ELF-1 (cell line): ENCODE results near the gene PPP1R18.
"Not testable (repeated sequence)": the region's sequence is repeated elsewhere in the genome, so short reads cannot be mapped to it uniquely, and the experiment has no call there.

Experiments used
- DNase-seq: peaks from one replicate; pipeline ENCODE4 v3.0.0-alpha.2; 2016; ENCODE audit warnings: low read depth, low spot score

Gene PPP1R18

DNA sequence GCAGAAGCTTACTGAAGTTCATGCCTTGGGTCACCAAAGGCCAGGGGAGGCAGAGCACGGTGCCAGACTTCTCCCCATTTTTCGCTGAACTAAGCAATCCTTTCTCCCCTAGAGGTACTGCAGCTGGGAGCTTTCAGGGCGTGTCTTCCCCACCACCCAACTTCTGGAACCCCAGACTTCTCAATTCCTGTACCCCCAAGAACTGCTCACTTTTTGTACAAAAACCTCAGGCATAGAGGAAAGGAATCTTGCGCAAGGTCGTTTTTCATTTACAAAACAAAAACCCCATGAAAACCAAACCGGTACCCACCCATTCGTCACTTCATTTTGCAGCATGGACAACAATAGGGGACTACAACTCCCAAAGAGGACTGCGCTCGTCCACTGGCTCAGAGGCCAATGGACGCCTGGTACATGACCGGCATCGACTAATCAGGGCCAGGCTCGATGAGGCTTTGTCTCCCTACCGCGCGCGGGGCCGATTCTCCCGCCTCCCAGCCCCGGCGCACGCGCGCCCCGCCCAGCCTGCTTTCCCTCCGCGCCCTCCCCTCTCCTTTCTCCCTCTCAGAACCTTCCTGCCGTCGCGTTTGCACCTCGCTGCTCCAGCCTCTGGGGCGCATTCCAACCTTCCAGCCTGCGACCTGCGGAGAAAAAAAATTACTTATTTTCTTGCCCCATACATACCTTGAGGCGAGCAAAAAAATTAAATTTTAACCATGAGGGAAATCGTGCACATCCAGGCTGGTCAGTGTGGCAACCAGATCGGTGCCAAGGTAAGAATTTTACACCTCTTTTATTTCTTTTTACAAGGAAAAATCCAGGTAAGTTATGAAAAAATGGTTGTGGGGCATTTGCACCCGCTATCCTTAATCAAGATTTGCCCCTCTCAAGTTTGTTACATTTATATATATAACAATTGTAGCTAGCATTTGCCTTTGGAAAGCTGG lies 33.6 kb upstream of the PPP1R18 start, which contains the start of gene TUBB:
TSS of gene TUBB (plus strand) at position 562 of the 947 bp plus-strand sequence. CDS start at position 717, 155 bp downstream.
- peak; percentile 98 for DNase-seq

DNA sequence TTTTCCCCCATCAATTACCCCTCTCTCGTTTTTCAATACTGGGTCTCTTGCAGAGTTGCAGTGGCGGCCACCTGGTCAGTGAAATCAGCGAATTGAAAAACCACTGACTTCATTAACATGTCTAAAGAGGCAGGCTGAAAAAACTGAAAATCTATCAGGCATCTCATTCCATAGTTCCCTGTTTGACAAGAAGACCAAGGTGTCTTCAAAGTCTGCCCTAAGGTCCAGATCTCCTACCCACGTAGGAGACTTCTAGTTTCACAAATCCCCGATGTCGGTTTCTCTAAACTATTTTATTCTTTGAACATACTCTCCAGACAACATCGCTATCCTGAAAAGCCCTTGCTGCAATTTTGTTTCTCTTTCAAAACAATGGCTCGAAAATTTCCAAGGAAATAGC lies 32.9 kb upstream of the PPP1R18 start:
- peak; percentile 47 for DNase-seq

DNA sequence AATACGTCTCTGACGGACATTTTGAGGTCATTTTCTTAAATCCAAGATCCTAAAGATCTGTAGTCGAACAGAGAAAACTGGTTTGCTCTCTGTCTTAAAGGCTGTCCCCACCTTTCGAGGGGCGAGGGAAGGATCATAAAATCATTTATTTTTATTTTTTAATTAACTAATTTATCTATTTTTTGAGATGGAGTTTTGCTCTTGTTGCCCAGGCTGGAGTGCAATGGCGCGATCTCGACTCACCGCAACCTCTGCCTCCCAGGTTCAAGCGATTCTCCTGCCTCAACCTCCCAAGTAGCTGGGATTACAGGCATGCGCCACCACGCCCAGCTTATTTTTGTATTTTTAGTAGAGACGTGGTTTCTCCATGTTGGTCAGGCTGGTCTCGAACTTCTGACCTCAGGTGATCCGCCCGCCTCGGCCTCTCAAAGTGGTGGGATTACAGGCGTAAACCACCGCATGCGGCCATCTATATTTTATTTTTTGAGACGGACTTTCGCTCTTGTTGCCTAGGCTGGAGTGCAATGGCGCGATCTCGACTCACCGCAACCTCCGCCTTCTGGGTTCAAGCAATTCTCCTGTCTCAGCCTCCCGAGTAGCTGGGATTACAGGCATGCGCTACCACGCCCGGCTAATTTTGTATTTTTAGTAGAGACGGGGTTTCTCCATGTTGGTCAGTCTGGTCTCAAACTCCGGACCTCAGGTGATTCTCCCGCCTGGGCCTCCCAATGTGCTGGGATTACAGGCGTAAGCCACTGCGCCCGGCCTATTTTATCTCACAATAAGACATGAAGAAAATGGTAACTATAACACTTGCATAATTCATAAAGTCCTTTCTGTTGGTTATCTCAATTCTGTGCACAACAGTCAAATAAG lies 31.6 kb upstream of the PPP1R18 start:
- DNase-seq, result not testable (repeated sequence)

DNA sequence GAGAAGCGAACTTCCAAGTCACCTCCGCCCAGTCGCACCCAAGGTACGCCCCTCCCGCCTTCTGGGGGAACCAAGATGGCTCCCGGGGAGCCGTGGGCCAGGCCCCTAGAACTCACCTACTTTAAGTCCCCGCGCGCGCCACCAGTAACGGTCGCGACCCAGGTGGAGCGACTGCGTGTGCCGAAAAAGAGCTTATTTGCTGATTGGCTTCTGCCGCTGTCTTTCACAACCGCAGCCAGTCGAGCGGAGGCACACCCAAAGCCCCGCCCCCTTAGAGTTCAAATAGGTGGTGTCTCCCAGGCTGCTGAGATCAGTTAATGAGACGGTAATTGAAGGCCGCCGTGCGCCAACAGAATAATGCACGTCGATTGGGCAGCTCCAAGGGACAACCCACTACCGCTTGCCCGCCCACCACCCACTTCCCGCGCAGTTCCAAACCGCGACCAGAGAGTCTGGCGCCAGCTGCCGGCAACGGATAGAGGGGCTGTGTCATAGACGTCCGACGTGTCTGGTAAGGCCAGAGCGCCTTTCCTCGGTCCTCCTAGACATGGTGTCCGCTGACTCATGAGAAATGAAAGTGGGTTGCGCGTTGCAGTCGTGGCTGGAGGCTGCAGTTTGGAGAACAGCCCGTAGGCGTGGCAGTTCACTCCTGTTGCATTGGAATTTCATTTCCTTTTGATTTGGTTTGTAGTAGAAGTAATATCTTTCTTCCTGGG lies 30.8 kb upstream of the PPP1R18 start, which contains the start of gene MDC1:
TSS of gene MDC1 (minus strand) at position 153 of the 716 bp plus-strand sequence. CDS start 2,106 bp downstream, outside the sequence.
- peak; percentile 100 for DNase-seq

DNA sequence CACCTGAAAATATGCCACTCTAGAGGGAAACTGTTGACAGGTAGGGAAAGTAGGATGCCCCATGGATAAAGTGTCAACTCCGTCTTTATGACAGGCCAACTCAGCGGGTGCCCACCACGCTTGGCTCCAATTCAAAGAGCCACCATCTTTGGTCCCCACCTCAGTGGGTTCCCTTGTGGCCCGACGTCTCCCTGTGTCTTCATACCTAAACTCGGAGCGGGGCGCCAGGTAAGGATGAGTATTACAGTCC lies 30.4 kb upstream of the PPP1R18 start:
- no peak for DNase-seq

DNA sequence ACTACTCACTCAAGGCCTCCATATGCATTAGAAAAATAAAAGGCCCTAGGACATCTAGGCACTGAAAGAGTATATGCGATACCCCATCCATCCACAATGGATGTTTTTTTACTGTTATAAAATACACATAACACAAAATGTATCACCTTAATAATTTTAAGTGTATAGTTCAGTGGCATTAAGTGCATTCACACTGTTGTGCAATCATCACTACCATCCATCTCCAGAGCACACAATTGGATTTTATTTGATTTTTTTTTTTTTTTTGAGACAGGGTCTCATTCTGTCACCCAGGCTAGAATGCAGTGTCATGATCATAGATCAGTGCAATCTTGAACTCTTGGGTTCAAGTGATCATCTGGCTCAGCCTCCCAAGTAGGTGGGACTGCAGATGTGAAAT lies 27.8 kb upstream of the PPP1R18 start:
- DNase-seq, result no peak

DNA sequence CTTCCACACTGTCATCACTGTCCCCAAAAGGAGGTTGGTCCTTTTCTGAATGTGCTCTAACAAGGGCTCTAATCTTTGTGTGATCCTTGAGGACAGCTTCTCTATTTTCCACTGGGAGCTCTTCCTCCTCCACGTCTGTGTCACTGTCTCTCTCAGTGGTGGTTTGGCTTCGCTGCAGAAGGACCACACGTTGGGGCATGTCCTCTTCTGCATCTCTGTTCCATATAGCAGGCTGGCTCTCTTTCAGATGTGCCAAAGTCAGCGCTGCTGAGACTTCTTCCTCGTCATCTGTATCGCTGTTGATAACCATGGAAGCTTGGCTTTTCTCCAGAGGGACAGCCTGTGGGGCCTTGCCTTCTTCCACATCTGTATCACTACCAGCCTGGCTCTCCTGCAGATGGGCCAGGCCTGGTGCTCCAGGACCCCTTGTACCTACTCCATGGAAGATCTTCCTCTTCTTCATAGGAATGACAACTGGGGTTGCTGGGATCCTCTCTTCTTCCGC lies 26.0 kb upstream of the PPP1R18 start:
- DNase-seq, result no peak

DNA sequence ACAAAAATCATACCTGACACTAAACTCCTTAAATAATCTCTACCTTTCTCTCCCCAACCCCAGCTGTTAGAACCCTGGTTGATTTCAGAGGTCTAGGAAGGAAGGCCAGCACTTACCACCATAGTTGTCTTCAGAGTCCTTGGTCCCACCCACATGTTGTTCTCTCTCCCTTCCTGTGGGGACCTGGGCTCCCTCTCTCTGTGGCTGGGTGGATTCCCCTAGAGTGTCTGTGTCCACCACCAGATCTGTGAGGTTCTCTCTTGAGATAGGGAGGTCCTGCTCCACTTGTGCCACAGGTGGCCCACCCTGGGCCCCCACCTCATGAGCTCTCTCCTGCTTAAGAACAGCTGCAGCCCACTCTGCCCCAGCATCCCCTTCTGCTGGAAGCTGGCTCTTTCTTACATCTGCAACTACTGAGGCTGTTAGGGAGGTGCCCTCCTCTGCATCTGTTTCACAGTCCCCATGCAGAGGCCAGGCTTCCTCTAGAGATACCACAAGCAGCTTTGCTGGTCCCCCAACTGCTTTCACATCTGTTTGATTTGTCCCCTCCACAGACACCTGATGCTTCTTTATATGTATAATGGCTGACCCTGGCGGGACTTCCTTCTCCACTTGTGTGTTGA lies 25.4 kb upstream of the PPP1R18 start:
- DNase-seq, result no peak

DNA sequence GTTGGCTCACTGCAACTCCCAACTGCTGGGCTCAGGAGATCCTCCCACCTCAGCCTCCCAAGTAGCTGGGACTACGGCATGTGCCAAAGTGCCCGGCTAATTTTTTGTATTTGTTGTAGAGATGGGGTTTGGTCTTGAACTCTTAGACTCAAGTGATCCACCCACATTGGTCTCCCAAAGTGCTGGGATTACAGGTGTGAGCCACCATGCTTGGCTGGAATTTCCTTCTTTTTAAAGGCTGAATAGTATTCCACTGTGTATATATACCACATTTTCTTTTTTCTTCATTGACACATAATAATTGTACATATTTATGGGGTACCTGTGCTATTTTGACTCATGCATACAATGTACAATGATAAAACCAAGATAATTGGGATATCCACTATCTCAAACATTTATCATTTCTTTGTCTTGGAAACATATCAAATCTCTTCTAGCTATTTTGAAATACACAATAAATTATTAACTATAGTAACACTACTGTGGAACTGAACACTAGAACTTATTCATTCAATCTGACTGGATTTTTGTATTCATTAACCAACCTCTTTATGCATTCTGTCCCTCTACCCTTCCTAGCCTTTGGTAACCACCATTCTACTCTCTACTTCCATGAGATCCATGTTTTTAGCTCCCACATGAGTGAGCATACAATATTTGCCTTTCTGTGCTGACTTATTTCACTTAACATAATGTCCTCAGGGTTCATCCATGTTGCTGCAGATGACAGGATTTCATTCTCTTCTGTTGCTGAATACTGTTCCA lies 22.8 kb upstream of the PPP1R18 start:
- no peak for DNase-seq

DNA sequence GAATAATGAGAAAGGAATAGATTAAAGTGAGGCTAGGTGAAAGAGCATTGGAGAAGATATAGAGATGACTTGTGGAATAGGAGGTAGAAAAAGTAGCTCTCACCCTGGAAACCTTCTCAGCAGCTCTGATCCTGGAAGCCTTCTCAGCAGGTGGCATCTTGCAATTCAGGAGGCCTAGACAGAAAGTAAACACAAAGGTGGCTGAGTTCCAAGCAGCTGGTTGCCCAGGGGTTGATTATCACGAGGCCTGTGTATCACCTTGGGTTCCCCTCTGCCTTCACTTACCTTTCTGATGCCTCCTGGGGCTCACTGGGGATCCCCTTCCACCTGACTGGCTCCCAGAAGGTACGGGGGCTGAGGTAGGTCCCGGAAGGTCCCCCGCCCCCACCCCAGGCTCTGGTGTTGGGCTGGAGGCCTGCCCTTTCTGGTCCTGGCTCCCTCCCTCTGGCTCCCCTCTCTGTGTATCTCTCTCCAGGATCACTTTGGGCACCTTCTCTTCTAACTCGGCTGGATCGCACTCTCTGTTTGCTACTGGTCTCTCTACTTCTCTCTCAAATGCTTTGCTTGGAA lies 20.9 kb upstream of the PPP1R18 start:
- DNase-seq, result no peak

DNA sequence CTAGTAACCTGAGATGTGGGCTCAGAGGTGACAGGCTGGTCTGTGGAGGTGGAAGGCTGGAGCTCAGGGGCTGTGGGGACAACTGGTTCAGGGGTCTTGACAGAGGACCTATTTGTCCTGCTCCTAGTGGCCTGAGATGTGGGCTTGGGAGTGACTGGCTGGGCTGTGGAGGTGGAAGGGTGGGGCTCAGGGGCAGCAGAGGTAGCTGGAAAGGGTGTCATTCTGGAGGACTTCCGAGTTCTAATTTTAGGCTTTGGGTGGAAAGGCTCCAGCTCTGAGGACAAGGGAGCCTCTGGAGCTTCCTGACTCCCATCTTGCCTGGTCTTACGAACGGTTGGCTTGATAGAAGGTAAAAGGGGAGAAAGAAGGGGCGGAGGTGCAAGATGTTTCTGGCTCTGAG lies 19.2 kb upstream of the PPP1R18 start:
- DNase-seq, result no peak

DNA sequence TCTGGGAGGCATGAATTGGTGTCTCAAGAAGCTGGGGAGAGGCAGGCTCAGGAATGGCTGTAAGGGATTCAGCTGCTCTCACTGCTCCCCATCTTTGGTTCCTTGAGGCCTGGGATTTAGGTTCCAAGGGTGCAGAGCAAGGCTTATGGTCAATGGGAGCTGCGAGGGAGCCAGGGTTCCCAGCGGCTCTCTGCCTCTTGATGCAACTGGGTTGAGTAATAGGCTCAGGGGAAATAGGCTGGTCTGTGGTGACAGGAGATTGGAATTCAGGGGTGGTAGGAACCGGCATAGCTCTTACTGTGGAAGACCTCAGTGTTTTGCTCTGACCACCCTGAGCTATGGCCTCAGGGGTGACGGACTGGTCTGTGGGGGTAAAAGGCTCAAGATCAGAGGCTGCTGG lies 17.4 kb upstream of the PPP1R18 start:
- peak; percentile 30 for DNase-seq

DNA sequence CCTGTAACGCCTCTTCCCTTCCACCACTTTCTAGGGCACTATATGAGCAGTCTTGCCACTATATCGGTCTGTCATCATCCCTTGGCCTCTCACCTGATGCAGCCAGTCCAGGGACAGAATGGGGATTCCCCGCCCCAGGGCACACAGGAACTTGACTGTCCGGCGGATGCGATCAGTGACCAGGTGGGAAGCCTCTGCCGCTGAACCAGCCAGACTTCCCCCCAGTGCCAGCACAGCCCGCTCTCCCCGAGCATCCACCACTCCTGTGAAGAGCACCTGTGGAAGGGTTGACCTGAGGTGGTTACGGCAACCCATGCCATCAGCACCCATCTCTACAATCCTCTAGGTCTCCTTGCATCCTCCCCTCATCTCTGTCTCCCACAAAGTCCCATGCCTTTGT lies 16.6 kb upstream of the PPP1R18 start:
- DNase-seq, result no peak

DNA sequence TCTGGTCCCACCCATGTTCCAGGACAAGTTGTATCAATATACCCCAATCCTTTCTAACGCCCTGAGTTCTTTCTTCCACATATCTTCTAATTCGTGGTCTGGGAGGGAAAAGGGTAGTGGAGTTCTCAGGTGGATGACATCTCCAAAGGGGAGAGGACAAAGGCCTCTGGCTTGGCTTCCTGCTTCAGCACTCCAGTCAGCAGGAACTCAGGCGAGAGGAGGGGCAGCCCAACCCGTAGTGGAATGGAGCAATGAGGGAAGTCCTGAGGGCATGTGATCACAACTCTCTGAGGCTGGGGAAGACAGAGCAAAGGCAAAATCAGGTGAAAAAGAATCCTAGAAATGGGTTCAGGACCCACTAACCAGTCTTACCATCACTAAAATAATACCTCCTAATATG lies 13.9 kb upstream of the PPP1R18 start:
- peak; percentile 88 for DNase-seq

DNA sequence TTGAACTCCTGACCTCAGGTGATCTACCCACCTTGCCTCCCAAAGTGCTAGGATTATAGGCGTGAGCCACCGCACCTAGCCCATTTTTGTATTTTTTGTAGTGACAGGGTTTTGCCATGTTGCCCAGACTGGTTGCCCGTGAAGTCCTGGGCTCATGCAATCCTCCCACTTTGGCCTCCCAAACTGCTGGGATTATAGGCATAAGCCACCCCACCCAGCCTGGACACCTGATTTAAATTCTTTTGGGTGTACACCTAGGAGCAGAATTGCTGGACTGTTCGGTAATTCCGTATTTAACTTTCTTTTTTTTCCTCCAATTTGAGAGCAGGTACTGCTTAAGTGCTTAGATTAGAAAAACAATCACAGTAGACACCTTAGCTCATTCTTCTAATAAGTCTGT lies 10.0 kb upstream of the PPP1R18 start:
- DNase-seq, result no peak

DNA sequence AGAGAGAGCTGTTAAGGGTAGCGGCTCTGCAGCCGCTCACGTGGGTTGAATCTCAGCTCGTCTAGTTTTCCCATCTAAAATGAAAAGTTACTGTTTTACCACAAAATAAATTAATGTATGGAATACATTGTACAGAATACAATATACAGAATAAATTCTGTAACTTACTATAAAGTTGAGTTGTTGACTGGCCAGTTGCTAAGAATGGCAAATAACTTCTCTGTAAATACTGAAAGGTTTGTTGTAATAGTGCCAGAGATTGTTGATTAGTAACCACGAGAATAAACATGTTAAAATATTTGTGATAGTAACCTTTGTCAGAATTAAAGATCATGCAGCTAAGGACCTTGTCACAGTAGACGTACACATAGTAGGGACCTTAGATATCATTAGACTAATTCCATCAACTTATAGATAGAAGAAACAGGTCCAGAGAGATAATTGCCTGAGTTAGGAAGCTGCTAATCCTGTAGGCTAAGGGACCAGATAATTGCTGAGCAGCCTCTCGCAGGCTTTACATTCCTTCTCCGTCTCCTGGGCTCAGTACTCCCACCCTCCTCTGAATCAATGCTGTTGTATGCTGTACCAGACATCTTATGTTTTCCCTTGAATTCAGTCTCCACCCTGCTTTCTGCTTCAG lies 4.9 kb upstream of the PPP1R18 start:
- DNase-seq, result peak; percentile 64

DNA sequence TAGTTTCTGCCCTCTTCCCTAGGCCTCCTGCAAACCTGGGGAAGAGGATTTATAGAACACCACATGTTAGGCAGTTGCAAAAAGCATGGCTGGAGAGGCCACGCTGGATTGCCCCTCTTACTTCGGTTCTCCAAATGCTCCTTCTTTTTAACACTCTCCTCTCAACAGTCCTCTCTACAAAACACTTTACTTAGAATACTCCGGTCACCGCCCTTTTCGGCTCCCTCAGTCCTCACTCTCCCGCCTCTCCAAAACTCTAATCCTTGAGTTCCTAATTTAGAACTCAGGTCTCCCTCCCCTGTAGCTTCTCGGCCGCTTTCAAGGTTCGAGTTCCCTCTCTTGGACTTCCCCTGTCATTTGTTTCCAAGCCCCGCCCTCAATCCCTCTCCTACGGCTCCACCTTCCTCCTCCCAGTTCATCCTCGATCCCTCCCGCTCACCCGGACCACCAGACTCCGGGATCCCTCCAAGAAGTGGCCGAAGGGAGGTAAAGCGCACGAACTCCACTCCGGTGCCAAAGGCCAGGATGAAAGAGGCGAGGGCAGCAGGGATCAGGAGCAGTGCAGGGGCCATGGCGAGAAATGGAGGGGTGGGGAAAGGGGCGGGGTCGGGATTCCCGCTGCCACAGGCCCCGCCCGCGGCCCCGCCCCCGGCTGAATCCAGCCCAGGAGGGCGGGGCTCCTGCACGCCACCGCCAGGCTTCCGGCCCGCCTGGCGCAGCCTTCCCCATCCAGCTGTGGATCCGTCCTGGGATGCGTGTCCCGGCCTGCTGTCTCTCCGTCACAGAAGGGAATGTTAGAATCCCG lies 4.2 kb upstream of the PPP1R18 start, which contains the start of gene NRM:
TSS of gene NRM (minus strand) at position 582 of the 805 bp plus-strand sequence. CDS start at position 572, 10 bp downstream.
- peak; percentile 91 for DNase-seq

DNA sequence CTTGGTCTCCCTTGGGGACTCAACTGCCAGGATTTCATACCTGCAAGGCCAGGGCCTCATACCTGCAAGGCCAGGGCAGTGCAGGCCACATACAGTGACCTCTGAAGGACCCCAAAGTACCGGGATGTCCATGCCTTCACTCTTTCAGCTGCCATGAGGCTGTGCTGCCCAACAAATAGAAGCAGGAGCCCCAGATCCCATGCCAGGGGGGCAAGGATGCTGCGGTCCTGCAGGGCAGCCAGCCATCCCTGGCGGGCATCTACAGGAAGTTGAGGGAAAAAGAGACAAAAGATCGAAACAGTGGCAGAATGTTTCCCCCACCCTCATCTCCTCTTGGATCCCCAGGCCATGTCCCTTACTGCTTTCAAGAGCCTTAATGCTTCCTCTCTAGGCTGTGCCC lies 3.5 kb upstream of the PPP1R18 start:
- DNase-seq, result no peak
